ENCODE results near the gene ZFP37.
"Not testable (repeated sequence)": the region's sequence is repeated elsewhere in the genome, so short reads cannot be mapped to it uniquely, and the experiment has no call there.

Gene ZFP37

GRCh38 chr9:113056191-113057106 is at the start of gene ZFP37:
Gene ZFP37, minus strand, starts transcription at chr9:113056724. Its CDS starts 36 bp downstream, at chr9:113056688.
- DNase-seq = no peak

GRCh38 chr9:113105345-113105744 is 48.8 kb upstream of the ZFP37 start:
- not testable (repeated sequence) for DNase-seq

- DNase-seq = no peak
These were observed 39.0 kb upstream of the ZFP37 start for GRCh38 chr9:113095561-113095960.

- DNase-seq = not testable (repeated sequence)
These were observed 33.4 kb upstream of the ZFP37 start for GRCh38 chr9:113089924-113090323.

GRCh38 chr9:113089143-113089505 is 32.6 kb upstream of the ZFP37 start:
- not testable (repeated sequence) for DNase-seq

- not testable (repeated sequence) for DNase-seq
These were observed 32.1 kb upstream of the ZFP37 start for GRCh38 chr9:113088456-113089142.

GRCh38 chr9:113062932-113063310 is 6.4 kb upstream of the ZFP37 start:
- not testable (repeated sequence) for DNase-seq

GRCh38 chr9:113062256-113062931 is 5.9 kb upstream of the ZFP37 start:
- not testable (repeated sequence) for DNase-seq

- not testable (repeated sequence) for DNase-seq
These were observed 4.7 kb upstream of the ZFP37 start for GRCh38 chr9:113061072-113061850.

- not testable (repeated sequence) for DNase-seq
These were observed 3.2 kb upstream of the ZFP37 start for GRCh38 chr9:113059581-113060284.

- no peak for DNase-seq
These were observed 669 bp upstream of the ZFP37 start for GRCh38 chr9:113057193-113057592.

- DNase-seq = no peak
These were observed 13.5 kb downstream of the ZFP37 start for GRCh38 chr9:113042884-113043657.

- DNase-seq = no peak
These were observed 30.3 kb downstream of the ZFP37 start for GRCh38 chr9:113026200-113026599.

GRCh38 chr9:113018247-113018646 is 38.3 kb downstream of the ZFP37 start:
- DNase-seq = no peak

- DNase-seq = no peak
These were observed 44.0 kb downstream of the ZFP37 start for GRCh38 chr9:113012492-113012891.

- no peak for DNase-seq
These were observed 44.6 kb downstream of the ZFP37 start, which contains the start of gene ZNF883 for GRCh38 chr9:113011911-113012381. Gene ZNF883, minus strand, starts transcription at chr9:113012192.

GRCh38 chr9:113005777-113006176 is 50.7 kb downstream of the ZFP37 start:
- no peak for DNase-seq

- no peak for DNase-seq
These were observed 59.1 kb downstream of the ZFP37 start for GRCh38 chr9:112997236-112997941.

All from Kasumi-1 (cell line).